WTC11 (cell line): ENCODE data around the gene PTPRC.

Source experiments
- ELF4 ChIP-seq: sonication (generic); formaldehyde crosslinking; IDR thresholded peaks from 2 replicates; pipeline ENCODE4 v1.8.1; 2022; ENCODE audit warnings: low read depth, mild to moderate bottlenecking, moderate library complexity, missing genetic modification reagents
- ESRRA ChIP-seq: sonication (generic); formaldehyde crosslinking; IDR thresholded peaks from 2 replicates; pipeline ENCODE4 v1.8.1; 2022; ENCODE audit warnings: mild to moderate bottlenecking, missing genetic modification reagents, borderline replicate concordance
- FOXJ3 ChIP-seq: sonication (generic); formaldehyde crosslinking; IDR thresholded peaks from 2 replicates; pipeline ENCODE4 v1.9.0; 2021; ENCODE audit warnings: missing genetic modification reagents, mild to moderate bottlenecking, borderline replicate concordance
- GABPB1 ChIP-seq: sonication (generic); formaldehyde crosslinking; IDR thresholded peaks from 2 replicates; pipeline ENCODE4 v1.8.1; 2023; ENCODE audit warnings: mild to moderate bottlenecking, missing genetic modification reagents
- HMGA2 ChIP-seq: fragments of 250-450 bp; sonication (Bioruptor Pico); IDR thresholded peaks from 2 replicates; pipeline ENCODE4 v1.4.0; 2021; ENCODE audit warnings: mild to moderate bottlenecking, moderate library complexity
- JUN ChIP-seq: sonication (generic); formaldehyde crosslinking; IDR thresholded peaks from 2 replicates; pipeline ENCODE4 v1.8.0; 2023; ENCODE audit warnings: mild to moderate bottlenecking, missing genetic modification reagents
- NR1H2 ChIP-seq: sonication (generic); formaldehyde crosslinking; IDR thresholded peaks from 2 replicates; pipeline ENCODE4 v1.9.0; 2021; ENCODE audit warnings: mild to moderate bottlenecking, moderate library complexity, missing genetic modification reagents
- TF ChIP-seq, protein P1 (sequence below): fragments of 200-600 bp; IDR thresholded peaks from 2 replicates; pipeline ENCODE4 v1.8.0; 2022; ENCODE audit warnings: antibody characterized with exemption
- TF ChIP-seq, protein P2 (sequence below): sonication (generic); formaldehyde crosslinking; IDR thresholded peaks from 2 replicates; pipeline ENCODE4 v1.8.0; 2022; ENCODE audit warnings: mild to moderate bottlenecking, missing genetic modification reagents
- TF ChIP-seq, protein P3 (sequence below): sonication (generic); formaldehyde crosslinking; IDR thresholded peaks from 2 replicates; pipeline ENCODE4 v1.8.1; 2022; ENCODE audit warnings: mild to moderate bottlenecking, missing genetic modification reagents, moderate library complexity, borderline replicate concordance
- TF ChIP-seq, protein P4 (sequence below): sonication (generic); formaldehyde crosslinking; IDR thresholded peaks from 2 replicates; pipeline ENCODE4 v1.8.1; 2023; ENCODE audit warnings: mild to moderate bottlenecking, missing genetic modification reagents

DNA sequence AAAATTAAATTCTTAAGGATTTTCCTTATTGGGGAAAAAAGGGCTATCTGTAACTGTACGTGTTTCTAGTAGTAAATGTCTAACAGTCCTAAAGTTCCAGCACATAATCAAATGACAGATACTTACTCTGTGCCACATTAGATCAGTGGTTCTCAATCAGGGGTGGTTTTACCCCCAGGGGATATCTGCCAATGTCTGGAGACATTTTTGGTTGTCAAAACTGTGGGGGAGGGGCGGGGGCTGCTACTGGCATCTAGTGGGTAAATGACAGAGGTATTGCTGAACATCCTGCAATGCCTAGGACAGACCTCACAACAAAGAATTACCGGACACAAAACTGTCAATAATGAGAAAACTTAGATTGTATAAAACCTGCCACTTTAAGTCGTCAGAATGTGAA is 33.4 kb upstream of the PTPRC start:
- TF ChIP-seq, protein P1, sequence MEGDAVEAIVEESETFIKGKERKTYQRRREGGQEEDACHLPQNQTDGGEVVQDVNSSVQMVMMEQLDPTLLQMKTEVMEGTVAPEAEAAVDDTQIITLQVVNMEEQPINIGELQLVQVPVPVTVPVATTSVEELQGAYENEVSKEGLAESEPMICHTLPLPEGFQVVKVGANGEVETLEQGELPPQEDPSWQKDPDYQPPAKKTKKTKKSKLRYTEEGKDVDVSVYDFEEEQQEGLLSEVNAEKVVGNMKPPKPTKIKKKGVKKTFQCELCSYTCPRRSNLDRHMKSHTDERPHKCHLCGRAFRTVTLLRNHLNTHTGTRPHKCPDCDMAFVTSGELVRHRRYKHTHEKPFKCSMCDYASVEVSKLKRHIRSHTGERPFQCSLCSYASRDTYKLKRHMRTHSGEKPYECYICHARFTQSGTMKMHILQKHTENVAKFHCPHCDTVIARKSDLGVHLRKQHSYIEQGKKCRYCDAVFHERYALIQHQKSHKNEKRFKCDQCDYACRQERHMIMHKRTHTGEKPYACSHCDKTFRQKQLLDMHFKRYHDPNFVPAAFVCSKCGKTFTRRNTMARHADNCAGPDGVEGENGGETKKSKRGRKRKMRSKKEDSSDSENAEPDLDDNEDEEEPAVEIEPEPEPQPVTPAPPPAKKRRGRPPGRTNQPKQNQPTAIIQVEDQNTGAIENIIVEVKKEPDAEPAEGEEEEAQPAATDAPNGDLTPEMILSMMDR = no peak
- TF ChIP-seq, protein P2, sequence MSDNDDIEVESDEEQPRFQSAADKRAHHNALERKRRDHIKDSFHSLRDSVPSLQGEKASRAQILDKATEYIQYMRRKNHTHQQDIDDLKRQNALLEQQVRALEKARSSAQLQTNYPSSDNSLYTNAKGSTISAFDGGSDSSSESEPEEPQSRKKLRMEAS (CRISPR knock-in tag) = no peak
- TF ChIP-seq GABPB1 (CRISPR knock-in tag) = no peak
- no peak for TF ChIP-seq JUN
- no peak for TF ChIP-seq HMGA2
- TF ChIP-seq, protein P3, sequence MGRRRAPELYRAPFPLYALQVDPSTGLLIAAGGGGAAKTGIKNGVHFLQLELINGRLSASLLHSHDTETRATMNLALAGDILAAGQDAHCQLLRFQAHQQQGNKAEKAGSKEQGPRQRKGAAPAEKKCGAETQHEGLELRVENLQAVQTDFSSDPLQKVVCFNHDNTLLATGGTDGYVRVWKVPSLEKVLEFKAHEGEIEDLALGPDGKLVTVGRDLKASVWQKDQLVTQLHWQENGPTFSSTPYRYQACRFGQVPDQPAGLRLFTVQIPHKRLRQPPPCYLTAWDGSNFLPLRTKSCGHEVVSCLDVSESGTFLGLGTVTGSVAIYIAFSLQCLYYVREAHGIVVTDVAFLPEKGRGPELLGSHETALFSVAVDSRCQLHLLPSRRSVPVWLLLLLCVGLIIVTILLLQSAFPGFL (CRISPR knock-in tag) = no peak
- no peak for TF ChIP-seq ELF4 (CRISPR knock-in tag)
- TF ChIP-seq NR1H2 = no peak
- no peak for TF ChIP-seq FOXJ3 (CRISPR knock-in tag)
- no peak for TF ChIP-seq ESRRA
- TF ChIP-seq, protein P4, sequence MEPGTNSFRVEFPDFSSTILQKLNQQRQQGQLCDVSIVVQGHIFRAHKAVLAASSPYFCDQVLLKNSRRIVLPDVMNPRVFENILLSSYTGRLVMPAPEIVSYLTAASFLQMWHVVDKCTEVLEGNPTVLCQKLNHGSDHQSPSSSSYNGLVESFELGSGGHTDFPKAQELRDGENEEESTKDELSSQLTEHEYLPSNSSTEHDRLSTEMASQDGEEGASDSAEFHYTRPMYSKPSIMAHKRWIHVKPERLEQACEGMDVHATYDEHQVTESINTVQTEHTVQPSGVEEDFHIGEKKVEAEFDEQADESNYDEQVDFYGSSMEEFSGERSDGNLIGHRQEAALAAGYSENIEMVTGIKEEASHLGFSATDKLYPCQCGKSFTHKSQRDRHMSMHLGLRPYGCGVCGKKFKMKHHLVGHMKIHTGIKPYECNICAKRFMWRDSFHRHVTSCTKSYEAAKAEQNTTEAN = no peak
